GM18517 (cell line): Measurements from ENCODE around the gene ITGAE.

Experiments used
- ATAC-seq: cut with Tn5 transposase; IDR thresholded peaks from one replicate; pipeline ENCODE4 v1.9.1; 2021; ENCODE audit warnings: mild to moderate bottlenecking, moderate library complexity; ENCODE audit not compliant: unreplicated experiment

Gene ITGAE

DNA sequence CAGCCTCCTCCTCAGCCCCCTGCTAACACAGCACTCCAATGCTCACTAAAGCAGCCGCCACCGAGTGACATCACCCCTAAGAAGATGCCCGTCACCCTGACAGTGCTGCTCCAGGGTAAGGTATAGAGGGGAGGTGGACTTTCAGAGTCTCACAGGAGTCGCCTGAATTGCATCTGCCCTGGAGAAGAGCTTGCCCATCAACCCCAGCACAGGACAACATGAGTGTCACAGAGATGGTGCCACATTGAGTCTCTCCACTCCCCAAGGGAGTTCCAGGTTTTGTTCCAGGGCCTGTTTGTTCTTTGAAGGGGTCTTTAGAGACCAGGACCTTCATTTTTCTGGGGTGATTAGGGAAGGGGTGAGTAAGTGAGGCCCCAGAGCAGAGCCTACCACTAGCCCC is 102.8 kb downstream of the ITGAE start:
- no peak for ATAC-seq

DNA sequence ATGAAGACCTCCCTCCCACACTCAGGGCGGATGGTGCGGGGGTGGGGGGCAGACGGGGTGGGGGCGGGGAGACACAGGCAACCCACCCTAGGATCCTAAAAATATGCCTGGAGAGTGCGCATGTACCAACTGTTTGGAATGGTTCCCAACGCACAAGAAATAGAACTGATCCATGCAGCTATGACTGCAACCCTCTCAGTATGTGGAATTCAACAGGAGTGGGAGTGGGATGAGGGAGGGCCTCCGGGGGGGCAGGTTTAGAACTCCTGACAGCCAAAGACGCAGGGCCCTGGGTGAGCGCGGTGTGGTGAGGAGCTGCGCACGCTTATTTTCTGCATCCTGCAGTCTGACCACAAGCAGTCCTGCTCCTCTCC is 103.9 kb downstream of the ITGAE start:
- ATAC-seq = no peak

DNA sequence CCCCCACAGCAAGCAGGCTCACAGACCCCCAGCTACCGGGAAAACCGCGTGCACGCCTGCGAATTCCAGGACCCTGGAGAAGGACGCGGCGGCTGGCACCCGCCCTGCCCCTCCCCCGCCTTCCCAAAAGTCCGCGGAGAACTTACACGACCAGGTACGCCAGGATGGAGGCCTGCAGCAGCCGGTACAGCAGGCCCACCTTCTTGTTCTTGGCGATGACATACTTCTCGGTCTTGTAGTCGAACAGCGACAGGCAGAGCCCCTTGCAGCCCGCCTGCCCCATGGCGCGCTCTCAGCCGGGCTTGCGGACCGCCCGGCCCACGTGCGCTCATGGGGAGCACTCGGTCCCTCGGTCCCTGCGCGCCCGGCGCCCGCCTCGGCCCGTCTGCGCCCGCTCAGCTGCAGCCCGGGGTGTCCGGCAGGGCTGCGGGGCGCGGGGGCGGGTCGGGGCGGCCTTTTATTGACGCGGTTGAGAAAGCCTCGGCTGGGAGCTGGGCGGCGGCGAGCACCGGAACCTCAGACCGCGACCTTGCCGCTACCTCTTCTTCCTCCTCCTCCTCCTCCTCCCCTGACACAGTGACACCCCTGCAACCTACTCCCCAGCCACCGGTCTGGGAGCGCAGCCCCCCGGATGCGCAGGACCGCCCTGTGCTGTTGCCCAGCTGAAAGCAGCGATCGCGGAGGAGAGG is 105.1 kb downstream of the ITGAE start, which contains the start of gene P2RX5:
TSS of gene P2RX5 (minus strand) at position 433 of the 689 bp plus-strand sequence. CDS start at position 283, 150 bp downstream.
- ATAC-seq = no peak

GRCh38 chr17:3695129-3695722 is 105.8 kb downstream of the ITGAE start:
- ATAC-seq = no peak

GRCh38 chr17:3693829-3694231 is 107.2 kb downstream of the ITGAE start:
- peak; percentile 51 for ATAC-seq

- ATAC-seq = no peak
Measured at GRCh38 chr17:3693141-3693540, 107.8 kb downstream of the ITGAE start.

GRCh38 chr17:3692346-3692745 is 108.6 kb downstream of the ITGAE start:
- no peak for ATAC-seq

GRCh38 chr17:3691617-3692067 is 109.3 kb downstream of the ITGAE start:
- ATAC-seq = no peak

- no peak for ATAC-seq
Measured at GRCh38 chr17:3690094-3690715, 110.8 kb downstream of the ITGAE start.

GRCh38 chr17:3689262-3690093 is 111.5 kb downstream of the ITGAE start:
- ATAC-seq = no peak

- no peak for ATAC-seq
Measured at GRCh38 chr17:3688852-3689261, 112.1 kb downstream of the ITGAE start.

DNA sequence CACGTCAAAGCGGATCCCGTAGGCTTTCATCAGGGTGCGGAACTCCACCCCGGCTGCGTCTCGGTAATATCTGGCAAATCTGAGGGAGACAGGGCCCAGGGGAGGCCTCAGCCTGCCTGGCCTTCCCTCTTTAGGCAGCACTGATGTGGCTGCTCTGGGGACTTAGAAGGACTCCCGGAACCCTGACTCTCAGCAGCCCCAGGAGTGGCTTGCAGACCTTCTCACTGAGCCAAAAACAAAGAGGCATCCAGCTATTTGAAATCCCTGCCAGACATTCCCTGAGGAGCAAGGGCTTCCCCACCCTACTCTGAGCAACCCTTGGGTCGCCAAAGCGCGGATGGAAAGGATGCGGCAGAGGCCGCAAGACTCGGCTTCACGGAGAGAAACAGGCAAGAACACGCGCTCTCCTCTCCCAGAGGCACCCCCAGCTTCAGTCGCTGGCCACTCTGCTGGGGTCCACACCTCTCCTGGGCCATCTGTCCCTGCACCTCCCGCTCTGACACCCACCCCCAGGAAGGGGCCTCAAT is 112.9 kb downstream of the ITGAE start:
- ATAC-seq = no peak

GRCh38 chr17:3685174-3685573 is 115.8 kb downstream of the ITGAE start:
- ATAC-seq = no peak

GRCh38 chr17:3683054-3683511 is 117.9 kb downstream of the ITGAE start:
- no peak for ATAC-seq

DNA sequence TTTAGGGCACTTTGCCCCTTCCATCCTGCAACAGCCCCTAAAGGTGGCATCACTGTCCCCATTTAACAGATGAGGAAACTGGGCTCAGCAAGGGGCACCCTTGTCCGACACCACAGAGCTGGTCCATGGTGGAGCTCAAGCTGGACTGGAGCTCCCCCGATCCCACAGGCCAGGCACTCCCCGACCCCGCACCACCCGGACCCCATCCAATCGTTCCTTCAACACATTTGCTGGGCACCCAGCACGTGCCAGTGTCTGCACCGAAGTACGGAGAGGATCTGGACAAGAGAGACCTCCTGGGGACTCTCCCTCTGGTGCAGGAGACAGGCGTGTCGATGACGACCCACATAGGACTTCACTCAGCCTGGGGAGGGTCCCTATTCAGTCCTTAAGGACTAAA is 119.0 kb downstream of the ITGAE start:
- ATAC-seq = no peak

GRCh38 chr17:3681565-3681964 is 119.4 kb downstream of the ITGAE start:
- no peak for ATAC-seq

DNA sequence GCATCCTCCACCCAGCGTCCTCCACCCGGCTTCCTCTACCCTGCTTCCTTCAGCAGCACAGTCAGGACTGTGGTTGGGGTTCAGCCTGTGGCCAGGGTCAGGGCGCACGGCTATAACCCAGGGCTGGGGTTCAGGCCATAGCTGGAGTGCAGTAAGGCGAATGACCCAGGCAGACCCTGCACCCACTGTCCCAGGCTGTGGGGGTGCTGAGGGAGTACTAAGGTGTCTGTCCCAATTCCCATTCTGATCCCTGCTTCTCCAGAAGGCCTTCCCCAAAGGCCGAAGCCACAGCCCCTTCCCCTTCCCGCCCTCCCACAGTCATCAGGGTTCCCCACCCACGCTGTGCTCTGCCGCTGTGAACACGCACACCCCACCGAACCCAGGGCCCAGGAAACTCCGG is 119.9 kb downstream of the ITGAE start:
- ATAC-seq = no peak

DNA sequence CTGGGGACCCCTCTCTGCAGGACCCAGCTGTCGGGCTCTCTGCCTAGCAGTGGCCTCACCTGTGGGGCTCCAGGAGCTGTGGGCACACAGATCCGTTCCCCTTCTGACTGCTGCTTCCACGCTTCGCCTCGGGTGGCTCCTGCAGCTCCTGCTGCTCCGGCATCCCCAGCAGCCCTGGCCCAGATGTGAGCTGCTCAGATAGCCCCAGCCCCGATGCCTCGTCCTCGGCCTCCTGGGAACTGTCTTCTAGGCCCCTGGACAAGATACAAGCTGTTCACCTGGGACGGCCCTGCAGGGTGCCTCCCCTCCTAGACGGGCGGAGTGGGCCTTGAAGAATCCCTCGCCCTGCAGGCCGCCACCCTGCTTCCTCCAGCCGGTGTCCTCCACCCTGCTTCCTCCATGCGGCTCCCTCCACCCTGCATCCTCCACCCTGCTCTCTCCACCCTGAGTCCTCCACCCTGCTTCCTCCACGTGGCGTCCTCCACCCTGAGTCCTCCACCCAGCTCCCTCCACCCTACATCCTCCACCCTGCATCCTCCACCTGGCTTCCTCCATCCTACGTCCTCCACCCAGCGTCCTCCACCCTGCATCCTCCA is 121.4 kb downstream of the ITGAE start:
- no peak for ATAC-seq

DNA sequence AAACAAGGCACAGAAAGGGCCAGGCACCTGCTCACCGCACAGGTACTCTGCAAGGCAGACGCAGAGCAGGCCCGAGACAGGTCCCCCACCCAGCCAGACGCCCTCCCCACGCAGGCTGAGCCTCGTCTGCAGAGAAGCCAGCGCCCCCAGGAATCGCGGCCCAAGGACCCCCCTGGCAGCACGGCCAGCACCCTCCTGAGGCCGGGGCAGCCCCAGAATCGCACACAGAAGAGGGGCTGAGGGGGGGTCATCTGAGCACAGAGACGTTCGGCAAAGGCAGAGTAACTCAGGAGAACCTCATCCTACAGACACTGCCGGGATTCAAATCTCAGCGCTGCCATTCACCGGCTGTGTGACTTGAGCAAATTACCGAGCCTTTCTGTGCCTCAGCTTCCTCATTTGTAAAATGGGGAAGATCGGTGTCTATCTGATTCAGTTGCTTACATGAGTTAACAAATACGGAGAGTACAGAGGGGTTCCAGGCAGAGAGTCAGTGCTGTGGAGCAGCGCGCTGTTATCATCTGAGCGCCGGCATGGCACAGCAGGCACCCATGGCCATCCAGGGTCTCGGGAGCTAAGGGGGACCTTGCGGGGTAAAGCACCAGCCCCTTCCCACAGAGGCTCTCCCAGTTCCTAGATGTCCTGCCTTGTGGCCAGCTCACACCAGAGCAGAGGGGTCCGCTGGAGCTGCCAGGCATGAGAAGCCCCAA is 122.0 kb downstream of the ITGAE start:
- ATAC-seq = no peak
